ENCODE results near the gene VASP.

The VASP gene

DNA sequence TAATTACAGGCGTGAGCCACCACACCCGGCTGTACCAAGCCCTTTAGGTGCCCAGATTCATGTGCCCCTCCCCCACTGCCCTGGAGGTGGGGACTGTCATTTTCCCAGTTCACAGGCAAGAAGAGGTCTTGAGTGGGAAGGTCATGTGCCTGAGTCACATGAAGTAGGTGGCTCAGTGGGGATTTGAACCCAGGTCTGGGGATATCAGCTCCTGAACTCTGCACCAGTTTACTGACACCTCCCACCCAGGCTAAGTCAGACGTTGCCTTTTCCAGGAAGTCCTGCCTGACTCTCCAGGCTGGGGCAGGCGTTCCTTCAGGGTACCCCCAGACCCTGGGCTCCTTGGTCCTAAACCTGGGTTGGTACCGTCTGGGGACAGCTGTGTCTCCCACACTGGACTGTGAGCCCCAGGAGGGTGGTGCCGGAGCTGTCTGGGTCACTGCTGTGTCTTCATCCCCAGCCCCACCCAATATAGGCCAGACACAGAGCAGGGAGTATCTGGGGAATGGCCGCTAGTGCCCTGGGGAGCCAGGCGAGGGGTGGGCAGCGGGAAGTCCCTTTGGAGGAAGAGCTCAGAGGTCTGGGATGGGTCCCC is 8.6 kb downstream of the VASP start:
- DNase-seq = no peak

- DNase-seq = no peak
Measured at GRCh38 chr19:45517238-45517637, 10.0 kb downstream of the VASP start.

GRCh38 chr19:45517641-45518468 is 10.6 kb downstream of the VASP start:
- no peak for DNase-seq

DNA sequence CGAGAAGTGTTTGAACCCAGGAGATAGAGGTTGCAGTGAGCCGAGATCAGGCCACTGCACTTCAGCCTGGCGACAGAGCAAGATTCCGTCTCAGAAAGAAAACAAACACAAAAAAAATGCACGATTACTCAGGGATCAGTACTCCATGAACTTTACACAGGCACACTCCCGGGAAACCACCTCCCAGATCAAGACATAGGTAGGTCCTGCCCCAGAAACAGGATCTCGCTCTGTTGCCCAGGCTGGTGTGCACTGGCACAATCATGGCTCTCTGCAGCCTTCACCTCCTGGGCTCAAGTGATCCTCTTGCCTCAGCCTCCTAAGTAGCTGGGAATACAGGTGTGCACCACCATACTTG is 11.2 kb downstream of the VASP start:
- no peak for DNase-seq

GRCh38 chr19:45522010-45522941 is 15.0 kb downstream of the VASP start:
- no peak for DNase-seq

- DNase-seq = peak; percentile 89
Measured at GRCh38 chr19:45523642-45524256, 16.5 kb downstream of the VASP start.

DNA sequence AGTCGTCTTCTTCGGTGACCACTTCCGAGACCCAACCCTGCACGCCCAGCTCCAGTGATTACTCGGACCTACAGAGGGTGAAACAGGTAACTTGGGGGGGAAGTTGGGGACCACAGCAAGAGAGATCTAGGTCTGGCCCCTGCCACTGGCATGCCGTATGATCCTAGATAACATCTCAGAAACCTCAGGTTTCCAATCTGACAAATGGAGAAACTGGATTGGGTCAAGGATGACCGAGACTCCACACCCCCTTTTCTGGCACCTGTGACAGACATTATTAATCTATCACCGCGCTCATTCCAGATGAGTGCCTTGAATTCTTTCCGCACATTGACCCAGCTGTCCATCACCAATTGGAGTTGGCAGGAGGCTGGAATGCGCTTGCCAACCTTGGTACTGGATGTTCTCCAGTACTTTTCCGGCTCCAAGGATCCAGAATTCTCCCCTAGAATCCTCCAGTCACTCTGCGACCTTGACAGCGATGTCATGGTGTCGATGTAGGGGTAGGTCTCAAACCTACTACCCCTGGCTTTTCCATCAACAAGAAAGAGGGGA is 17.4 kb downstream of the VASP start:
- DNase-seq = no peak

DNA sequence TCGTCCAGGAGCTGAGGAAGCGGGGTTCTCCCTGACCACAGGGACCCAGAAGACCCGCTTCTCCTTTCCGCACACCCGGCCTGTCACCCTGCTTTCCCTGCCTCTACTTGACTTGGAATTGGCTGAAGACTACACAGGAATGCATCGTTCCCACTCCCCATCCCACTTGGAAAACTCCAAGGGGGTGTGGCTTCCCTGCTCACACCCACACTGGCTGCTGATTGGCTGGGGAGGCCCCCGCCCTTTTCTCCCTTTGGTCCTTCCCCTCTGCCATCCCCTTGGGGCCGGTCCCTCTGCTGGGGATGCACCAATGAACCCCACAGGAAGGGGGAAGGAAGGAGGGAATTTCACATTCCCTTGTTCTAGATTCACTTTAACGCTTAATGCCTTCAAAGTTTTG is 18.9 kb downstream of the VASP start:
- DNase-seq = peak; percentile 49

- no peak for DNase-seq
Measured at GRCh38 chr19:45526971-45527370, 19.7 kb downstream of the VASP start.

DNA sequence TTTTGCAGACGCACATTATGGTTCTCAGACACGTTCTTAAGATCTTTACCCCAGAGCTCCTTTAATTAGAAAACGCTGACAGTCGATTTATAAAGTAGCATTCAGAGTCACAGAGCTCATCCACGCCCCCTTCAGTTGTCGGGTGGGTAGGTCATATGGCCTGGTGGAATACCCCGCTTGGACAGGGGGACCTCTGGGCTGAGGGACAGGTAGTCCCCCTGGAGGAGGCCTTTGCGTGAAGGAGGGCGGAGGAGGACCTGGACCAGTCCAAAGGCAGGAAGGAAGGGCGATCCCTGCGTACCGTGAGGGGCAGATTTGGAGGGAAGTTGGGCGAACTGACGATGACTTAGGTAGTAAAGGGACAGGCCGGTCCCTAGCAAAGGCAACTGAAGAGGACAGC is 20.5 kb downstream of the VASP start:
- DNase-seq = no peak

DNA sequence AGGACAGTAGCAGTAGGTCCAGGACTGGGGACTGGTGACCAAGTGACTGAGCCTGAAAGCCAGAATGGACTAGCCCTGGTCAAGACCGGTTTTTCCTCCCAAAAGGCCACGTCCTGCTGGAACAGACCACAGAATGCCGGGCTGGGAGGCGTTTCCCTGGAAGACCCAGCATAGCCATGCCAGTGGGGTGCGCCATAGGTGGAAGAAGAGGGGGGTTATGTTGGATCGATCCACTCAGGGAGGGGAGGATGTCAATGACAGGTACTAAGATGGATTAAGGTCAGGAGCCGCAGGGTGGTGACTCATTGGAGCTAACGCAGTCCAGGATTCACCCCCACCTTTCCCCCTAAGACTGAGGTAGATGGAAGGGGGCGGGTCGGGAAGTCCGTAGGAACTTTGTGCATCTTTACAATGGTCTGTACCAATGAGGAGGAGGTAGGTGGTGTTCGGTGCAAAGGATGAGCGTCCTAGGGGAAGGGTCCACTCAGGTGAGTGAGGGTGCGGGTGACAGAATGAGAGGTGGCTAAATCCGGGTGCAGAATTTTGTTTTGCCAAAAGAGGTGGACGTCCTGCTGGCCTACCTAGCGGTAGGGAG is 21.0 kb downstream of the VASP start:
- peak; percentile 70 for DNase-seq

GRCh38 chr19:45528744-45529419 is 21.6 kb downstream of the VASP start:
- peak; percentile 87 for DNase-seq

GRCh38 chr19:45529420-45529785 is 22.1 kb downstream of the VASP start:
- DNase-seq = no peak

DNA sequence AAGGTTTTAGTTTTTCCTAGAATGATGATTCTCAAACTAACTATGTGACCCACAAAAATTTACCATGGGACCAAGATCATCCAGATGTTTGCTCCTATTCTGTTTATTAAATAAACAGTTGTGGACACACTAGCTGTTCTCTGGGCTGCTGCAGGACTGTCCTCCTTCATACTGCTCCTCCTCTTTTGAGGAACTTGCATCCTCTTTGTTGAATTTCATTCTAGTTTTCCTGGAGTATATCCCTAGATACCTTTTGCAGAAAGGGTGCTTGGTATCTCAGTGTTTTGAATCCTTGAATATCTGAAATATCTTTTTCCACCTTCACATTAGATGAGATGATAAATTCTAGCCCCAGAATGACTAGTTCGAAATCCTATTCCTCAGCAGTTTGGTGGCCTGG is 24.1 kb downstream of the VASP start:
- DNase-seq = no peak

- DNase-seq = no peak
Measured at GRCh38 chr19:45539459-45539858, 32.2 kb downstream of the VASP start.

GRCh38 chr19:45542234-45542668 is 35.0 kb downstream of the VASP start:
- DNase-seq = peak; percentile 7

- DNase-seq = no peak
Measured at GRCh38 chr19:45547211-45547770, 40.0 kb downstream of the VASP start.

GRCh38 chr19:45547965-45548609 is 40.8 kb downstream of the VASP start:
- no peak for DNase-seq

GRCh38 chr19:45553464-45553863 is 46.2 kb downstream of the VASP start:
- DNase-seq = no peak

DNA sequence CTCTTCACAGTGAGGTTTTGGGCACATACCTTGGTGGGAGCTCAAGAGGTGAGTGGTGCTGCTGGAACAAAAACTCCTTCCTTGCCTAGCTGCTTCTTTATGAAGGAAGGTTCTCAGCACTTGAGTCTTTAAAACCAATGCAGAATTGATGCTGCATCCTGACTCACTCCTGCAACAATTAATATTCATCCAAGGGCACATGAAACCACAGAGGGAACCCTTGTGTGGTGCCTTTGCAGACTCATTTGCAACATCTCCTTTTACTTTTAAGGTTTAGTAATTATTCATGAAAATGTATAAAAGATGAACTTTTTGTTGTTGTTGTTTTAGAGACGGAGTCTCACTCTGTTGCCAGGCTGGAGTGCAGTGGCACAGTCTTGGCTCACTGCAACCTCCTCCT is 47.2 kb downstream of the VASP start:
- DNase-seq = no peak

DNA sequence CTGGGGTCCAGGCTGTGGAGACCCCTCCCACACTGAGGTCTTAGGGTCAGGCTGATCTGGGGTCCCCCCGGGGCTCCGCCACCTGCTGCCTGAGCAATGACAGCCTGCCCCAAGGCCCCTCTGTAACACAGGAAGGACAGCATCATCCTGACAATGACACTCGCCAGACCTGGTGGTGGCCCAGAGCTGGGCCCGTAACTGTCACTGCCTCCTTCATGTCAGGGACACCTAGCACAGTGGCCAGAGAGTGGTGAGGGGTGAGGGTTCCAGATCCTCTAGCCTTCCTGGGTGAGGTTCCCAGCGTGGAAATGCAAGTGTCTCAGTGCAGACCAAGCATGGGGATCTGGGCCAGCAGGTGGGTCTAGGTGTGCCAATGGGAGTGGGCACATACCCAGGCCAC is 49.6 kb downstream of the VASP start:
- no peak for DNase-seq
